Fibroblast of lung (primary cell): ENCODE results near the gene PPM1A. TPM values are rescaled to one million over a fixed set of nuclear protein-coding genes. Genes with fewer than 3 reads are reported as not detected.

Experiments
- DNase-seq, 2 donors: peaks; one replicate each; pipeline versions ENCODE4 v3.0.0 to v3.0.0-alpha.2; 2010; ENCODE audit warnings: low read depth in 2 of 2
- H2AFZ ChIP-seq: 2 replicates; pipeline ENCODE4 v1.5.1; 2012; ENCODE audit warnings: low read length, control low read depth, inconsistent platforms
- H3K27ac ChIP-seq: 2 replicates; pipeline ENCODE4 v1.5.1; 2011; ENCODE audit warnings: low read length, control low read depth; ENCODE audit not compliant: insufficient read depth
- H3K27me3 ChIP-seq: 2 replicates; pipeline ENCODE4 v1.5.1; 2011; ENCODE audit warnings: mild to moderate bottlenecking, low read length; ENCODE audit not compliant: control insufficient read depth, insufficient read depth
- H3K36me3 ChIP-seq: 2 replicates; pipeline ENCODE4 v1.5.1; 2011; ENCODE audit warnings: low read length; ENCODE audit not compliant: control insufficient read depth, insufficient read depth
- H3K4me1 ChIP-seq: 2 replicates; pipeline ENCODE4 v1.5.1; 2011; ENCODE audit warnings: low read length; ENCODE audit not compliant: control insufficient read depth, insufficient read depth; ENCODE audit errors: extremely low read depth
- H3K4me2 ChIP-seq: 2 replicates; pipeline ENCODE4 v1.5.1; 2011; ENCODE audit warnings: low read length, control low read depth; ENCODE audit not compliant: insufficient read depth; ENCODE audit errors: extremely low read depth
- H3K4me3 ChIP-seq, 4 experiments: fragments of 200-600 bp in 1 of 4; sonication (generic) in 1 of 4; replicated peaks in 1 of 4; 2 replicates each; pipeline ENCODE4 v1.5.1; 2011 to 2016; ENCODE audit warnings: low read length in 4 of 4, low read depth in 3 of 4, mild to moderate bottlenecking in 3 of 4, control low read depth in 2 of 4, inconsistent platforms in 1 of 4, mixed read lengths in 1 of 4; ENCODE audit not compliant: insufficient read depth in 1 of 4; ENCODE audit errors: control extremely low read depth in 1 of 4
- H3K79me2 ChIP-seq: 2 replicates; pipeline ENCODE4 v1.5.1; 2012; ENCODE audit warnings: mild to moderate bottlenecking, low read length, inconsistent platforms; ENCODE audit not compliant: control insufficient read depth, insufficient read depth
- H3K9ac ChIP-seq: 2 replicates; pipeline ENCODE4 v1.5.1; 2011; ENCODE audit warnings: mild to moderate bottlenecking, low read length, control low read depth; ENCODE audit not compliant: insufficient read depth
- H3K9me3 ChIP-seq: 2 replicates; pipeline ENCODE4 v1.5.1; 2012; ENCODE audit warnings: low read depth, low read length; ENCODE audit not compliant: control insufficient read depth, insufficient read depth
- H4K20me1 ChIP-seq: 2 replicates; pipeline ENCODE4 v1.5.1; 2011; ENCODE audit warnings: low read length; ENCODE audit not compliant: control insufficient read depth, insufficient read depth; ENCODE audit errors: extremely low read depth
- CTCF ChIP-seq, 2 donors: IDR thresholded peaks in 1 of 2; conservative IDR thresholded peaks in 1 of 2; 1 replicate in 1 of 2; 2 replicates in 1 of 2; pipeline ENCODE4 v1.5.1; 2011 to 2012; ENCODE audit warnings: low read length in 2 of 2, control low read depth in 1 of 2, inconsistent platforms in 1 of 2, low read depth in 1 of 2, mild to moderate bottlenecking in 1 of 2
- EZH2 ChIP-seq: IDR thresholded peaks from 2 replicates; pipeline ENCODE4 v1.5.1; 2012; ENCODE audit warnings: low read length, control low read depth, mild to moderate bottlenecking; ENCODE audit errors: missing control alignments
- polyA plus RNA-seq, 2 donors: library from polyadenylated mRNA; depleted of rRNA in 1 of 2; stranded (reverse) in 1 of 2; unstranded in 1 of 2; fragments of >200 nt; gene quantifications; 2 replicates each; pipeline ENCODE4 v1.2.1, GENCODE V29; 2011 to 2012; ENCODE audit warnings: missing spikeins in 1 of 2
- total RNA-seq: library from RNA; depleted of rRNA; stranded (reverse); fragments of >200 nt; gene quantifications from 2 replicates; pipeline ENCODE4 v1.2.1, GENCODE V29; 2014

PPM1A gene
- total and polyA plus RNA-seq, 2 donors (not counting 1 experiment from before 2014, with no cell fraction given), result 25.9 to 51.3 TPM

GRCh38 chr14:60302663-60303062 lies 53.6 kb downstream of the PPM1A start:
- H3K27me3 ChIP-seq, result no peaks in the 10 kb centered on the region
- H3K36me3 ChIP-seq, result no peaks in the 10 kb centered on the region
- H3K4me1 ChIP-seq, result no peaks in the 10 kb centered on the region
- TF ChIP-seq EZH2 (no peak), CTCF (conservative IDR thresholded peaks at IDR 0.05 in 1 of 2, IDR thresholded peaks at IDR 0.05 in 1 of 2; ENCODE audit: low read depth in 1 of 2, low read length in 2 of 2) (no peak)
- H3K4me2 ChIP-seq, result no peak overlapping the region
- no peak overlapping the region for H3K4me3 ChIP-seq
- H3K79me2 ChIP-seq, result no peaks in the 10 kb centered on the region
- no peaks in the 10 kb centered on the region for H3K9me3 ChIP-seq
- no peaks in the 10 kb centered on the region for H4K20me1 ChIP-seq
- H3K9ac ChIP-seq, result no peak overlapping the region
- DNase-seq, result no peak
- H3K27ac ChIP-seq, result no peak overlapping the region
- no peak overlapping the region for H2AFZ ChIP-seq

DNA sequence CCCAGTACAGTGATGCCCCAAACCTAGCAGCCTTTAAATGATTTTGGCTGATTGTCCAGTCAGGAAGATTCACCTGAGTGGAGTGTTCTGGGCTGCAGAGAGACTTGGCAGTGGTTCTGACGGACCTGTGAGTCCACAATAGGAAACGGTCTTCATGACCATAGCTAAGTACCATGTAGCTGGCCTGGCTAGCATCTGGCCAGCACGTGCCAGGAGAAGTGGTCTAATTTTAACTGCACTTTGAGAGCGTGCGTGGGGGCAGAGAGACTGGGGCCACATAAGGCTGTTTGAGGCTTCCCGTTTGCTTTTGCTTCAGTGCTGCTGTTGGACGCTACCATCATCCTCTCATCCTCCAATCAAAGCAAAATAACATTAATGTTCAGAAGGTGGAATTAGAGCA lies 54.7 kb downstream of the PPM1A start:
- no peaks in the 10 kb centered on the region for H3K9me3 ChIP-seq
- DNase-seq, result no peak
- H3K4me3 ChIP-seq, result no peak overlapping the region
- H3K9ac ChIP-seq, result no peak overlapping the region
- H3K27me3 ChIP-seq, result no peaks in the 10 kb centered on the region
- H3K79me2 ChIP-seq, result no peaks in the 10 kb centered on the region
- no peak for TF ChIP-seq EZH2
- TF ChIP-seq CTCF (conservative IDR thresholded peaks at IDR 0.05 in 1 of 2, IDR thresholded peaks at IDR 0.05 in 1 of 2; ENCODE audit: low read depth in 1 of 2, low read length in 2 of 2), result no peak
- no peaks in the 10 kb centered on the region for H4K20me1 ChIP-seq
- no peak overlapping the region for H3K4me2 ChIP-seq
- no peaks in the 10 kb centered on the region for H3K36me3 ChIP-seq
- H2AFZ ChIP-seq, result no peak overlapping the region
- H3K4me1 ChIP-seq, result no peaks in the 10 kb centered on the region
- H3K27ac ChIP-seq, result no peak overlapping the region

DNA sequence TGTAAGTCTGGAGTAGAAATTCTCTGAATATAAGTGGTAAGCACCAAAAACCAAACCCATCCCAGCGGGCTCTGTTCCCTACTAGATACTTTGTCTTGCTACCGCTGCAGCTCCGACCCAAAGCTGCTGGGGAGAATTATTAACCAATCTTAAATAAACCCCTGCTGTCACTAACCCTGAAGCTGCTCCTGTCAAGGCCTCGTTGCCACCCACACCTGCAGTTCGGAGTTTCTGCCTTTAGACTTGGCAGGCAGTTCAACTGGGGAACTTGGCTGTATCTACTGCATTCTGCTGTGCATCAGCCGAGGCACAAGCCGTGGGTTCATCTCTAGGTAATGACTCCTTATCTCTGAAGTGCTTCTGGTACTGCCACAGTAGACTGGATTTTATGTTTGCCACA lies 55.5 kb downstream of the PPM1A start:
- no peaks in the 10 kb centered on the region for H3K27me3 ChIP-seq
- H3K4me3 ChIP-seq, result no peak overlapping the region
- TF ChIP-seq EZH2 (no peak), CTCF (conservative IDR thresholded peaks at IDR 0.05 in 1 of 2, IDR thresholded peaks at IDR 0.05 in 1 of 2; ENCODE audit: low read depth in 1 of 2, low read length in 2 of 2) (no peak)
- H3K9ac ChIP-seq, result no peak overlapping the region
- no peaks in the 10 kb centered on the region for H3K36me3 ChIP-seq
- H4K20me1 ChIP-seq, result no peaks in the 10 kb centered on the region
- H3K4me1 ChIP-seq, result no peaks in the 10 kb centered on the region
- DNase-seq, result no peak
- H3K27ac ChIP-seq, result no peak overlapping the region
- no peaks in the 10 kb centered on the region for H3K79me2 ChIP-seq
- no peaks in the 10 kb centered on the region for H3K9me3 ChIP-seq
- H2AFZ ChIP-seq, result no peak overlapping the region
- H3K4me2 ChIP-seq, result no peak overlapping the region
